Lower leg skin (tissue), 3 donors: ENCODE results near the gene PDZD2.

Source experiments
- POLR2A ChIP-seq, 2 donors: fragments of 450-650 bp; IDR thresholded peaks; one replicate each; pipeline ENCODE4 v1.6.1; 2016 to 2017; ENCODE audit warnings: antibody characterized with exemption in 2 of 2, mild to moderate bottlenecking in 1 of 2, moderate library complexity in 1 of 2
- TF ChIP-seq, protein P1 (sequence below), 3 donors: fragments of 450-650 bp; IDR thresholded peaks; one replicate each; pipeline ENCODE4 v1.5.1; 2016; ENCODE audit warnings: antibody characterized with exemption in 3 of 3, mild to moderate bottlenecking in 3 of 3, moderate library complexity in 2 of 3

DNA sequence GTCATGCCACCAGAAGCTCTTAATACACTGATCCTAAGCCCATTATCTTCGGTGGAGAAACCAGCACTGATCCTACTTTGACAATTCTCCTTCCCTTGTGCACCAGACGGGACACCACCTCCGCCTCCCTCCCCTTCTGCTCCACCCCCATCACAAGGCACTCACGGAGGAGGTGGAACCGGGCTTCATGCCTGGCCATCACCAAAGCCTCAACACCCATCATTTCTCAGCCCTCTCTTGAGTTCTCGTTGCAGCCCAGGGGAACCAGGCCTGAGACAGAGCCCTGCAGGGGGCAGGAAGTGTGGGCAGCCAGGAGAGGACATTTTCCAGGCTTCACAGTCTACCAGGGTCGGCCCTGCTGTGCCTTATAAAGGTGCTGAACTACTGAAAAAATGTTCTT is 374.7 kb downstream of the PDZD2 start:
- TF ChIP-seq, protein P1, sequence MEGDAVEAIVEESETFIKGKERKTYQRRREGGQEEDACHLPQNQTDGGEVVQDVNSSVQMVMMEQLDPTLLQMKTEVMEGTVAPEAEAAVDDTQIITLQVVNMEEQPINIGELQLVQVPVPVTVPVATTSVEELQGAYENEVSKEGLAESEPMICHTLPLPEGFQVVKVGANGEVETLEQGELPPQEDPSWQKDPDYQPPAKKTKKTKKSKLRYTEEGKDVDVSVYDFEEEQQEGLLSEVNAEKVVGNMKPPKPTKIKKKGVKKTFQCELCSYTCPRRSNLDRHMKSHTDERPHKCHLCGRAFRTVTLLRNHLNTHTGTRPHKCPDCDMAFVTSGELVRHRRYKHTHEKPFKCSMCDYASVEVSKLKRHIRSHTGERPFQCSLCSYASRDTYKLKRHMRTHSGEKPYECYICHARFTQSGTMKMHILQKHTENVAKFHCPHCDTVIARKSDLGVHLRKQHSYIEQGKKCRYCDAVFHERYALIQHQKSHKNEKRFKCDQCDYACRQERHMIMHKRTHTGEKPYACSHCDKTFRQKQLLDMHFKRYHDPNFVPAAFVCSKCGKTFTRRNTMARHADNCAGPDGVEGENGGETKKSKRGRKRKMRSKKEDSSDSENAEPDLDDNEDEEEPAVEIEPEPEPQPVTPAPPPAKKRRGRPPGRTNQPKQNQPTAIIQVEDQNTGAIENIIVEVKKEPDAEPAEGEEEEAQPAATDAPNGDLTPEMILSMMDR (IDR thresholded peaks at IDR 0.05): no peak
- TF ChIP-seq POLR2A (IDR thresholded peaks at IDR 0.05): no peak
